Thyroid gland (tissue), 4 donors: ENCODE measurements around the gene ANTKMT.

Source experiments
- POLR2A ChIP-seq, 2 donors: fragments of 450-650 bp; IDR thresholded peaks; one replicate each; pipeline ENCODE4 v1.6.1; 2017; ENCODE audit warnings: antibody characterized with exemption in 2 of 2, mild to moderate bottlenecking in 2 of 2, moderate library complexity in 1 of 2
- TF ChIP-seq, protein P1 (sequence below), 6 experiments: fragments of 200-600 bp in 3 of 6; fragments of 450-650 bp in 3 of 6; sonication (generic) in 3 of 6; IDR thresholded peaks; one replicate each; pipeline ENCODE4 v1.5.1; 2016 to 2019; ENCODE audit warnings: antibody characterized with exemption in 6 of 6, mild to moderate bottlenecking in 2 of 6, inconsistent platforms in 1 of 6, moderate library complexity in 1 of 6

DNA sequence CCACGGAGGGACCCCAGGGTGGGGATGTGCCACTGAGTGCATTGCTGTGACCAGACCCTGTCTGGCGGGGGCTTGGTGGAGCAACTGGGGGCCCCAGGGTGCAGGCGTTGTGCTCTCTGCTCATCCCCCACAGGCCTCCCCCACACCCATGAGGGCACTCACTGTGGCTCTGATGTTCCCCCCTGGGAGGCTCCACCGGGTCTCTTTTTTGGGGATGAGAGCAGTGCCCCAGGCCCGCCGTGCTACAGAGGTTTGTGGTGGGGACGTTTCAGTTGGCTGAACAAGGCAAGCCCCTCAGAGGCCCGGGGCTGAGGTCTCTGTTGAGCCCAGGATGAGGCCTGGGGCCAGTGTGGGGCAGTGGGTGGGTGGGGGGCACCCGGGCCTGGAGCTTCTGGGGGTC lies 2.7 kb downstream of the ANTKMT start:
- no peak for TF ChIP-seq POLR2A (IDR thresholded peaks at IDR 0.05)
- TF ChIP-seq, protein P1, sequence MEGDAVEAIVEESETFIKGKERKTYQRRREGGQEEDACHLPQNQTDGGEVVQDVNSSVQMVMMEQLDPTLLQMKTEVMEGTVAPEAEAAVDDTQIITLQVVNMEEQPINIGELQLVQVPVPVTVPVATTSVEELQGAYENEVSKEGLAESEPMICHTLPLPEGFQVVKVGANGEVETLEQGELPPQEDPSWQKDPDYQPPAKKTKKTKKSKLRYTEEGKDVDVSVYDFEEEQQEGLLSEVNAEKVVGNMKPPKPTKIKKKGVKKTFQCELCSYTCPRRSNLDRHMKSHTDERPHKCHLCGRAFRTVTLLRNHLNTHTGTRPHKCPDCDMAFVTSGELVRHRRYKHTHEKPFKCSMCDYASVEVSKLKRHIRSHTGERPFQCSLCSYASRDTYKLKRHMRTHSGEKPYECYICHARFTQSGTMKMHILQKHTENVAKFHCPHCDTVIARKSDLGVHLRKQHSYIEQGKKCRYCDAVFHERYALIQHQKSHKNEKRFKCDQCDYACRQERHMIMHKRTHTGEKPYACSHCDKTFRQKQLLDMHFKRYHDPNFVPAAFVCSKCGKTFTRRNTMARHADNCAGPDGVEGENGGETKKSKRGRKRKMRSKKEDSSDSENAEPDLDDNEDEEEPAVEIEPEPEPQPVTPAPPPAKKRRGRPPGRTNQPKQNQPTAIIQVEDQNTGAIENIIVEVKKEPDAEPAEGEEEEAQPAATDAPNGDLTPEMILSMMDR (IDR thresholded peaks at IDR 0.05) = no peak
